HG03159 (cell line): Measurements from ENCODE around the gene SYNGR1.

Experiments
- ATAC-seq: cut with Tn5 transposase; IDR thresholded peaks from one replicate; pipeline ENCODE4 v1.9.1; 2021; ENCODE audit warnings: mild to moderate bottlenecking, moderate library complexity; ENCODE audit not compliant: unreplicated experiment

The SYNGR1 gene, protein sequence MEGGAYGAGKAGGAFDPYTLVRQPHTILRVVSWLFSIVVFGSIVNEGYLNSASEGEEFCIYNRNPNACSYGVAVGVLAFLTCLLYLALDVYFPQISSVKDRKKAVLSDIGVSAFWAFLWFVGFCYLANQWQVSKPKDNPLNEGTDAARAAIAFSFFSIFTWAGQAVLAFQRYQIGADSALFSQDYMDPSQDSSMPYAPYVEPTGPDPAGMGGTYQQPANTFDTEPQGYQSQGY

DNA sequence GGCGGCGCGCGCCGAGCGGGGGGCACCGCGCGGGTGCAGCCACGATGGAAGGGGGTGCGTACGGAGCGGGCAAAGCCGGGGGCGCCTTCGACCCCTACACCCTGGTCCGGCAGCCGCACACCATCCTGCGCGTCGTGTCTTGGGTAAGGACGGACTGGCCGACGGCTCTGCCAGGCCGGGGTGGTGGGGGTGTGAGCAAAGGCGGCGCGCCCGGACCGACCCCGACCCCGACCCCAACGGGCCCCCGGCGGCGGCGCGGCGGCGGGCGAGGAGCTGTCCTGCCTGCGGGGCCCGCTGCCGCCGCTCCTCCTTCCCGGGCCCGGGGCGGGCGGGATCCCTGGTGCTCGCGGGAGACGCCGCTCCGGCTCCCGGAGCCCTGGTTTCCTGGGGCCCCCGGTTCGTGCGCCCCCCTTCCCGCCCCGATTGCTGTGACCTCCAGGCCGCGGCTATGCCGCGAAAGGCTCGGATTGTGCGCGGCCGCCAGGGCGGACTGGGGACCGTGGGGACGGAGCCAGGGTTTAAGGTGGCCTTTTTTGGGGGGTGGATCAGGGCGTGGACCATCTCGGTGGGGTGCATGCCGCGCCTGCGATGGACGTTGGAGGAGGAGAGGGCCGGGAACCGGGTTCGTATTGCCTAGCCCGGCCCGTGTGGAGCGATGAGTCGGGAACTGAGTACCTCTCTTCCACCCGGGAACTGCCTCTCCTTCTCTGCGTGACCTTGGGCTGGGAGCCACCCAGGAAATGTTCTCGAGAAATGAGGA lies at the start of gene SYNGR1:
Gene SYNGR1 (plus strand): TSS at position 25 of the 760 bp plus-strand sequence. CDS start 20 bp downstream, at position 45.
- no peak for ATAC-seq

GRCh38 chr22:39300186-39300830 lies 49.5 kb upstream of the SYNGR1 start:
- ATAC-seq: no peak

DNA sequence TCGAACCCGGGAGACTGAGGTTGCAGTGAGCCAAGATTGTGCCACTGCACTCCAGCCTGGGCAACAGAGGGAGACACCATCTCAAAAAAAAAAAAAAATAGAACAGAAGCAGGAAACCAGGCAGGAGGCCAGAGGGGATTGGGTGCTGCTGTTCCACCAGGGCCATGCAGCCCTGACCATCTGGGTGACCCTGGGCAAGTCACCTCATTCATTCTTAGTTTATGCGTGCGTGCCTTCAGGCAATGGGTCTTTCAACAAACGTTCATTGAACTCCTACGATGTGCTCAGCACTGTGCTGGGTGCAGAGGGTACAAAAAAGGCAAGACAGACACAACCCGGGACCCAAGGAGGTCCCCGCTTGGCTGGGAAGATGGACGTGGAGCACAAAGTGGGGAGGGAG lies 48.7 kb upstream of the SYNGR1 start:
- ATAC-seq: no peak

GRCh38 chr22:39301926-39302325 lies 47.9 kb upstream of the SYNGR1 start:
- no peak for ATAC-seq

DNA sequence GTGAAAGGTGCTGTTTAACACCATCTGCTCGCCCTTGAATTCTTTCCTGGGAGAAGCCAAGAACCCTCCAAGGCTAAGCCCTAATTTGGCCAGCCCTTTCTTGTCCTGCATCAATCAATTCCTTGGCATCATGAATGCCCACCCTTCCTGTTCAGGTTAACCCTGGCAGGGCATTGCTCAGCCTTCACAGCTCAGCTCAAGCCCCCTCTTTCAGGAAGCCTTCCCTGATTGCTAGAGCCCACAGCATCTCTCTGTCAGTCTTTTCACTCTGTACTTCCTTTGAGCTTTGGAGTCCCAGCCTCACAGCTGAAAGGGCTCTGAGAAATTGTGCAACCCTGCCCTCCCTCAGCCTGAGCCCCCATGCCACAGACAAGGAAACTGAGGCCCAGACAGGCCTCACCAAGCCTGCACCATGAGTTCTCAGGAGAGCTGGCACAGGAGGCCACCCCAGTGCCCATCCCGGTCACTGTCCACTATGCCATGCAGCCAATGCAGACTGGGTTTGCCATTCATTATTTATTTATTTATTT lies 47.3 kb upstream of the SYNGR1 start:
- no peak for ATAC-seq

- no peak for ATAC-seq
Observed at GRCh38 chr22:39303358-39303757, 46.4 kb upstream of the SYNGR1 start.

- ATAC-seq: no peak
Observed at GRCh38 chr22:39303892-39304671, 45.7 kb upstream of the SYNGR1 start.

DNA sequence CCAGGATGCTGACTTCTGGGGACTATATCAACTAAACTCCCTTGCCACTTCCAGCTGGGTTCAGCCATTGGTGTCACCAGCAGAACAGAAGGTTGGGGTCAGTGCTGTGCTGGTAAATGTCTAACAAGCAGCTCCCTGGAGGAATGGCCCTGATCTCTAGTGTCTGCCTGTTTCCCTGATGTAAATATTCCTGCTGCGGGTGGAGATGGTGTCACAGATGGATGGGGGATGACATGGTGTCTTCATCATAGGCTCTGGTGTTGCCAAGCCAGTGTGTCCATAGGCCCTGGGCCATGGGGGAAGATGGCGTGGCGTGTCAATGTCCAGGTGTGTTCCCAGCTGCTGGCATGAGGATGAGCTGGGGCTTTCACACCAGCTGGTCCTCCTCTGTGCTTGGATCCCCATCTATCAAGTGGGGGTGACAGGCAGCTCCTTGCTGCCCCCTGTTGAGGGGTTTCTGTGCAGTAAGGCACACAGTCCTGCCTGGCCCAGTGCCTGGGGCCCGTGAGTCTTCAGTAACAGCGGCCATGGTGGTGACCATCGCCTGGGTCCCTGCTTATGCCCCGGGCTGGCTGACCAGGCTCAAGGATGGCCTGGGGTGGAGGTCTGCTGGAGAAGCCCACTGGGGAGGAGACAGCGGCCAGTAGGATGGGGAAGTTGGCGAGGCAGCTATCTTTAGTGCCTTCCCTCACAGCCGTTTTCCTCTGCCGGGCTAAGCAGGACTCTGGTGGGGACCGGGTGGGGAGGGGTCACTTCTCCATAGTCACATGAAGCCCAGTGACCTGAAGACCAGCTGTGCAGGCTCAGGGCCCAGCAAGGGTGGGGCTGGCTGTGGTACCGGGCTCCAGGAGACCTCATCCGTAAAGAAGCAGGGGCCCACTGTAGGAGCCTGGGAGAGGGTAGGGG lies 43.1 kb upstream of the SYNGR1 start:
- no peak for ATAC-seq

DNA sequence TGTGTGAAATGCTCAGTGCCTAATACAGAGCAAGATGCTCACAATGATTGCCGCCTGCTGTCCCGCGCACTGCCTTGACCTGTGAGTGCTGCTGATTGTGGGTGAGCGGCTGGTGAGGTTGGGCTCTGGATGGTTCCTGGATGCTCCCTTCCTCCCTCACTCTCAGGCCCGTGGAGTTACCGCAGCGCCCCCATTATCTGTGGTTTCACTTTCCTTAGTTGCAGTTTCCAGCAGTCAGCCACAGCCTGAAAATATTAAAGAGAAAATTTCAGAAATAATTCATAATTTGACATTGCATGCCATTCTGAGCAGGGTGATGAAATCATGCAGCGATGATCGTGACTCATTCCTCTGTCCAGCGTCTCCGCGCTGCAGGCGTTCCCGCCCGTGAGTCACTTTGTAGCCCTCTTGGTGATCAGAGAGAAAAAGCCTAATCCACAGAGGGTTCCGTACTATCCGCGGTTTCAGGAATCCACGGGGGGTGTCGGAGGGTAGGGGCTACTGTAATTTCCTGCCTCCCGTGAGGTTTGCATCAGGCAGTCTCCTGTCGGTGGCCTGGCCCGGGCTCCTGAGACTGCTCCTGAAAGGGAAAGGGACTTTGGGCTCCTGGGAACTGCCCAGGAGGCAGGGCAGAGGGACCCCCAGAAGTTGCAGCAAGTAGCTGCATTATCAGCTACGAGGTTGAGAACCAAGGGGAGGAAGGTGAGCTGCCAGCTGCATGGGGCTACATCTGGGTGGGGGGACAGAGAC lies 41.0 kb upstream of the SYNGR1 start:
- no peak for ATAC-seq

- no peak for ATAC-seq
Observed at GRCh38 chr22:39309364-39309861, 40.4 kb upstream of the SYNGR1 start.

- ATAC-seq: no peak
Observed at GRCh38 chr22:39309881-39310714, 39.7 kb upstream of the SYNGR1 start.

- no peak for ATAC-seq
Observed at GRCh38 chr22:39311592-39312400, 38.0 kb upstream of the SYNGR1 start.

DNA sequence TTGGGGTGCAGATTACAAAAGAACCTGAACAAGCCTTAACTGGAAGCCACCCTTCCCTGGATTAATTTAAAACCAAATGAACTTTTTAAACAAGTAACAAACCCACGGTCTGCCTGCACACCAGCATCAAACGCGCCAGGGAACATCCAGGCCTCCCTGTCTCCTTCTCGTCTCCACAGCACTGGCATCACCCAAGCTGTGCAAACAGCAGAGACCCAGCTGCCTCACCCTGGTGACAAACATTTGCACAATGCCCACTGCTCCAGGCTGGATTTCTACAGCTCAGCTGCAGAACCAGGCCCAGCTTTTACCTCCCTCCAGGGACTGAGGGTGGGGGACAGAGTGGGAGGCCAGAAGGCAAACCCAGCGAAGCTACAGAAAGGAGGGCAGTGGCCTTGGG lies 37.4 kb upstream of the SYNGR1 start:
- ATAC-seq: no peak

- no peak for ATAC-seq
Observed at GRCh38 chr22:39313258-39314001, 36.4 kb upstream of the SYNGR1 start.

DNA sequence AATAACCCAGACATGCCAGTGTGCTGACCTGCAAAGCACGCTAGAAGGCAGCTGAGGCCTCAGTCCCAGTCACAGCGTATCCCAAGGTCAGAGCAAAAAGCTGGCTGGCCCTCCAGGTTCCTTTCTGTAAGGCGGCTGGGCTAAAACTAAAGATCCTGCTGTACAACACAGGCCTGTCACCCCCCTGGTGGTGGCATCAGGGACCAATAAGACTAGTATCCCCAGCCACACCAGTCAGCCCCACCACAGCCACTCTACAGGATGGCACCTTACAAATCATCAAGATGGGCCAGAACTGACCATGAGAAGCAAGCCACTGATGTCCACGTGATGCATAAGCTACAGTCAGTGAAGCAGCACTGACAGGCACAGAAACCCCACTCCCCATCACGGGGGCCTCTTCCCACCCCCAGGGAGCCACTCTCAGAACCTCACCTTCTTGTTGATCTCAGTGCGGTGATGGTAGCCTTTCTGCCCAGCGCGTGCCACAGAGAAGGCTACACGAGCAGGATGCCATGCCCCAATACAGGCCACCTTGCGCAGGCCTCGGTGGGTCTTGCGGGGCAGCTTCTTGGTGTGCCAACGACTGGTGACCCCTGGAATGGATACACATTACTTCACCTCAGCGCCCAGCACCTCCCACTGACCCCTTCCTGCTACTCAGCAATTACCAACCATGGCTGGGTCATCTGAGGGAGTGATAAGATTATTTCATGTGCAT lies 35.4 kb upstream of the SYNGR1 start:
- no peak for ATAC-seq

- no peak for ATAC-seq
Observed at GRCh38 chr22:39315389-39315788, 34.4 kb upstream of the SYNGR1 start.
